GM18505 (cell line): Measurements from ENCODE around the gene METTL15.
A peak's percentile ranks its signal among the peaks of the same experiment; 100 is the strongest.
"Not testable (repeated sequence)": the region's sequence is repeated elsewhere in the genome, so short reads cannot be mapped to it uniquely, and the experiment has no call there.

Experiments used
- ATAC-seq: cut with Tn5 transposase; IDR thresholded peaks from one replicate; pipeline ENCODE4 v1.9.1; 2021; ENCODE audit not compliant: unreplicated experiment
- POLR2A ChIP-seq: IDR thresholded peaks from 4 replicates; pipeline ENCODE4 v1.6.1; 2011; ENCODE audit warnings: borderline replicate concordance; ENCODE audit not compliant: insufficient read depth, insufficient read length; ENCODE audit errors: extremely low read depth

The METTL15 gene, protein sequence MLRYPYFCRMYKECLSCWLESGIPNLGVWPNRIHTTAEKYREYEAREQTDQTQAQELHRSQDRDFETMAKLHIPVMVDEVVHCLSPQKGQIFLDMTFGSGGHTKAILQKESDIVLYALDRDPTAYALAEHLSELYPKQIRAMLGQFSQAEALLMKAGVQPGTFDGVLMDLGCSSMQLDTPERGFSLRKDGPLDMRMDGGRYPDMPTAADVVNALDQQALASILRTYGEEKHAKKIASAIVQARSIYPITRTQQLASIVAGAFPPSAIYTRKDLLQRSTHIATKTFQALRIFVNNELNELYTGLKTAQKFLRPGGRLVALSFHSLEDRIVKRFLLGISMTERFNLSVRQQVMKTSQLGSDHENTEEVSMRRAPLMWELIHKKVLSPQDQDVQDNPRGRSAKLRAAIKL

DNA sequence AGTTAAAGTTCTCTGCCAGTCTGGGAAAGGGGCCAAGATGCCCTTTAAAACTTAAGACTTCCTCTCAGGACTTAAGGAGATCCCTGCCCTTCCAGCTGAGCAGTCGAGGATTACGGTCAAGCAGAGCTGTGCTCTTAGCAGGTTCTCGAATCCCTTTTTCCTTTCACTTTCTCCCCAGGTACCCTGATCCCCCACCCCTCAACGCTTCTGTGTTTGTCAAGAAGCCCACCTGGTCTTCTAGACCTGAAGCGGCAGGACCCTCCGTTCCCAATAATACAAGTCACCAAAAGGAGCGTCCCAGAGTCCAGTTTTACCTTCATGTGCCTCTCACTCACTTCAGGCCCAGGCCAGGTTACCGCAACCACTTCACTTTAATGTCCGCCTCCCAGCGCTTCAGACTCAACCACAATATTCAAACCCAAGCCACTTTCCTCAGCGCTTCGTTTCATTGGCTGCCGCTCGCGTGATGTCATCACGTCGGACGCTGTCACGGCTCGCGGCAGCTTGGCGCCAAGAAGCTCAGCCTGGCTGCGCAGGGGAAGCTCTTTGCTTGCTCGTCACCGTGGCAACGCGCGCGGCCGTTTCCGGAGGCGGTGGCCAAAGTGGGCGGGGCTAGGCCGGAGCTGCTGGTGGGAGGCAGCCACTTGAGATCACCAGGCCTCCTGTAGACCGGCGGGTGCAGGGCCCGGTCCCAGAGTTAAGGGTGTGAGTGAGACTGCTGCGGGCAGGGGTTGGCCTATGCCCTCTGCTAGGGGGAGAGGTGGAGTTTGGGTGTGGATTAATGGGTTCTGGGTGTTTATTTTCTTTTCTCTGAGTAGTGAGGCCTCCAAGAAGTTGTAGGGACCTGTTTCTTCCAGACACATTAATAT lies at the start of gene METTL15, which contains the start of gene KIF18A:
TSS of gene METTL15 (plus strand) at position 639 of the 869 bp plus-strand sequence. CDS start 4,947 bp downstream, outside the sequence.
TSS of gene KIF18A (minus strand) at position 407 of the 869 bp plus-strand sequence. CDS start 10,209 bp downstream, outside the sequence.
- TF ChIP-seq POLR2A = peak; percentile 77
- ATAC-seq = peak; percentile 94

GRCh38 chr11:28071305-28071704 lies 36.9 kb upstream of the METTL15 start:
- TF ChIP-seq POLR2A = no peak
- ATAC-seq = no peak

- no peak for ATAC-seq
- no peak for TF ChIP-seq POLR2A
Observed at GRCh38 chr11:28072321-28072720, 35.9 kb upstream of the METTL15 start.

DNA sequence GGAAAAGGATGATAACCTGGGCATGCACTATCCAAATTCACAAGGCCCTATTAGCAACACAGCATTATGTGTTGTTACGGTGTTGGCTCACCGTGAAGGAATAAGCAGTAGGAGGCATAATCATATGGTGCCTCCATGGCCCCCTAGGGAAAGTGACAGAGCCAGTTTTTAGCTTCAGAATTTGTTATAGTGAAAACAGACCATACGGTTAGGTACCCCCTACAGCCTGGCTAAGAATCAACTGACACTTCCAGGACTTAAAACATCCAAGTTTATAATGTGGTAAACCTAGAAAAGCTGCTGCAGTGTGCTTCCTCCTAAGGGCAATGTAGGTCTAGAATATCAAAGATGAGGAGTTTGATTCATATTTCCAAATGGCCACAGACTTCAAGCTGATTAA lies 30.7 kb upstream of the METTL15 start:
- TF ChIP-seq POLR2A = no peak
- ATAC-seq = no peak

- ATAC-seq = no peak
- no peak for TF ChIP-seq POLR2A
Observed at GRCh38 chr11:28083118-28083517, 25.1 kb upstream of the METTL15 start.

DNA sequence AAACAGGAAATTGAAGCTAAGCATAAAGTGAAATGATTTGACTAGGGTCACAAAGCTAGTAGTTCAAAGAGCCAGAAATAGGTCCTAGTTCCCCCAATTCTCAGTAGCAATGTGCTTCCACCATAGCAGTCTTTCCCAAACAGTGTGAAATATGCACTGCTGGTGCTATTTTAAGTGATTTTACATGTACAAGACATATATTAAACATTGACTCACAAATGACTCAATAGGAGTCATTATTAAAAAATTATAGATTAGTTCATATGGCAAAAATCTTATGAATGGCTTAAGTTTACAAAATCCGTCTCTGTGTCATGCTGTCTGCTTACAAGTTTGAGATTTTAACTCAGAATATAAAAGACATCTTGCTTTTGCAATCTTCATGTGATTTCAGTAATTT lies 21.6 kb upstream of the METTL15 start:
- no peak for TF ChIP-seq POLR2A
- no peak for ATAC-seq

DNA sequence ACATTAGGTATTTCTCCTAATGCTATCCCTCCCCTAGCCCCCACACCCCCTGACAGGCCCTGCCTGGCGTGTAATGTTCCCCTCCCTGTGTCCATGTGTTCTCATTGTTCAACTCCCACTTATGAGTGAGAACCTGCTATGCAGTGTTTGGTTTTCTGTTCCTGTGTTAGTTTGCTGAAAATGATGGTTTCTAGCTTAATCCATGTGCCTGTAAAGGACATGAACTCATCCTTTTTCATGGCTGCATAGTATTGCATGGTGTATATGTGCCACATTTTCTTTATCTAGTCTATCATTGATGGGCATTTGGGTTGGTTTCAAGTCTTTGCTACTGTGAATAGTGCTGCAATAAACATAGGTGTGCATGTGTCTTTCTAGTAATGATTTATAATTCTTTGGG lies 21.0 kb upstream of the METTL15 start:
- not testable (repeated sequence) for ATAC-seq

DNA sequence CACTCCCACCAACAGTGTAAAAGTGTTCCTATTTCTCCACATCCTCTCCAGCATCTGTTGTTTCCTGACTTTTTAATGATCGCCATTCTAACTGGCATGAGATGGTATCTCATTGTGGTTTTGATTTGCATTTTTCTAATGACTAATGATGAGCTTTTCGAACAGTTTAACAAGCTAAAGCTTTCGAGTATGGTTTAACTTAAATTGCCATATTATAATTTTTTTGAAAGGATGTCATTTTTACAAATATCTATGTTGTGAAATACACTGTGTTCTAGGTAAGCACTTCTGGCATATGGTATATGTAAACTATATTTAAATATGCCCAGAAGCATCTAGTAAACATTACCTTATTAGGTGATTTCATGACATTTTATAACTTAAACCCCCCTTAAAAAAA lies 20.5 kb upstream of the METTL15 start:
- ATAC-seq = not testable (repeated sequence)

DNA sequence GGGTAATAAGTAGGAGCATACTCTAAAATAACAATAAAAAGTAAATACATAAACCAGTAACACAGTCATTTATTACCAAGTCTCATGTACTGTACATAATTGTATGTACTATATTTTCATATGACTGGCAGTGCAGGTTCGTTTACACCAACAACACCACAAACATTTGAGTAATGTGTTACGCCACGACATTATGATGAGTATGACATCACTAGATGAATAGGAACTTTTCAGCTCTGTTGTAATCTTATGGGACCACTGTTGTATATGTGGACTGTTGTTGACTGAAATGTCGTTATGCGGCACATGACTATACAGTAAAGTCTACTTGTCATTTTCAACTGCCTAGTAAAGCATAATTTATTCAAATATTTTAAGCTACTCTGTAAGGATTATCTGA lies 18.8 kb upstream of the METTL15 start:
- no peak for ATAC-seq
- no peak for TF ChIP-seq POLR2A

GRCh38 chr11:28090052-28090749 lies 18.0 kb upstream of the METTL15 start:
- ATAC-seq = no peak
- no peak for TF ChIP-seq POLR2A

GRCh38 chr11:28092786-28093185 lies 15.4 kb upstream of the METTL15 start:
- ATAC-seq = no peak
- no peak for TF ChIP-seq POLR2A

- no peak for ATAC-seq
- TF ChIP-seq POLR2A = no peak
Observed at GRCh38 chr11:28098257-28098656, 9.9 kb upstream of the METTL15 start.

DNA sequence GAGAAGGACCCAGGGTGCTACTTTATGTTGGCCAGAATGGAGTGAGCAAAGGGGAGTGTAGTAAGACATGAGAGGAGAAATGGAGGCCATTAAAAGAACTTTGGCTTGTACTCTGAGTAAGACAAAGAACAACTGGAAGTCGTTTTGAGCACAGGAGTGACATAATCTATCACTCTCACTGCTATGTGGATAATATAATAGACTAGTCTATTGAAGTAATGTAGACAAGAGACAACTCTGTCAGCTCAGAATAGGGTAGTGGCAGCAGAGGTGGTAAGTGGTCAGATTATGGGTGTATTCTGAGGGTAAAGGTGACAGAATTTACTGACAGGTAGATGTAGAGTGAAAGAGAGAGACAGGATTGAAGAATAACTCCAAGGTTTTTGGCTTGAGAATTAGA lies 8.5 kb upstream of the METTL15 start:
- no peak for ATAC-seq
- TF ChIP-seq POLR2A = no peak
